PC-3 (cell line): ENCODE results near the gene OR2AK2.

Source experiments
- CTCF ChIP-seq: fragments of 300-600 bp; sonication (generic); conservative IDR thresholded peaks from 2 replicates; pipeline ENCODE4 v1.5.1; 2017; ENCODE audit warnings: antibody characterized with exemption, low read depth, mild to moderate bottlenecking, low read length
- EZH2phosphoT487 ChIP-seq: fragments of 300-600 bp; sonication (generic); IDR thresholded peaks from 2 replicates; pipeline ENCODE4 v1.6.1; 2018; ENCODE audit warnings: mild to moderate bottlenecking, antibody characterized with exemption, low read length, borderline replicate concordance

GRCh38 chr1:248009681-248010080, 44.6 kb downstream of the OR2AK2 start:
- TF ChIP-seq CTCF (no peak), EZH2phosphoT487 (no peak)
